GM19395 (cell line): Measurements from ENCODE around the gene MBD3L5.
"Not testable (repeated sequence)": the region's sequence is repeated elsewhere in the genome, so short reads cannot be mapped to it uniquely, and the experiment has no call there.

ENCODE experiments used
- ATAC-seq: cut with Tn5 transposase; IDR thresholded peaks from one replicate; pipeline ENCODE4 v1.9.1; 2021; ENCODE audit warnings: mild to moderate bottlenecking, moderate library complexity; ENCODE audit not compliant: unreplicated experiment

MBD3L5 gene

DNA sequence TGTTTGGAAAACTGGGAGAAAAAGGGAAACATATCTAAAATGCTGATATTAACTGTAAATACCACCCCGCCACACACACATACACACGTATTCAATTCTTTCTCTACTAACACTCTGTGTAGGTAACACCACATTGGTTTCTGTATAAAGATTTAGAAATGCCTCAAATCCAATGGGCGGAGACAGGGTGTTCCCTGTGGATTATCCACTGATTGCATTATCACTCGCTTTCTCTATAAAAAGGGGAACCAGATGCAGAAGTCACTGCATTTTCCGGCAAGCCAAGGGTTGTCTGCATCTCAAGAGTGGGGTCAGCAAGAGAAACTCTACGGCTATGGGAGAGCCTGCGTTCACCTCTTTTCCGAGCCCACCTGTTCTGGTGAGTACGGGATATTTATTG is at the start of gene MBD3L5:
MBD3L5 (plus strand) TSS at position 301 of the 400 bp plus-strand sequence; CDS start at position 335, 34 bp downstream.
- not testable (repeated sequence) for ATAC-seq

DNA sequence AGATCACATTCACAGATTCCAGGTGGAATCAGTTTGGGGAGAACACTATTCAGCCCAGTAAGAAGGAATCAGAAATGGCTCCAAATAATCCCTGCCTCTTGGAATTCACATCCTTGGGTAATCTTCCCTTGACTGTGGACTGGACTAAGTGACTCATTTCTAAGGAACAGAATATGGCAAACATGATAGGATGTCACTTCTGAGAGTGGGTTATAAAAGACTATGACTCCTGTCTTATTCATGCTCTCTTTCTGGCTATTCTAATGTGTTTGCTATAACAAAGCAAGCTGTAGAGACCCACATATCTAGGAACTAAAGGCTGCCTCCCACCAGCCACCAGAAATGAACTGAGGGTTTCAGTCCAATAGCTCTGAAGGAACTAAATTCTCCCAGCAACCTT is 46.9 kb upstream of the MBD3L5 start:
- ATAC-seq = no peak

GRCh38 chr19:6987850-6988249 is 42.5 kb upstream of the MBD3L5 start:
- no peak for ATAC-seq

GRCh38 chr19:6988257-6988656 is 42.1 kb upstream of the MBD3L5 start:
- no peak for ATAC-seq

GRCh38 chr19:6995054-6995453 is 35.3 kb upstream of the MBD3L5 start:
- no peak for ATAC-seq

- ATAC-seq = no peak
Measured at GRCh38 chr19:6996810-6997209, 33.6 kb upstream of the MBD3L5 start.

DNA sequence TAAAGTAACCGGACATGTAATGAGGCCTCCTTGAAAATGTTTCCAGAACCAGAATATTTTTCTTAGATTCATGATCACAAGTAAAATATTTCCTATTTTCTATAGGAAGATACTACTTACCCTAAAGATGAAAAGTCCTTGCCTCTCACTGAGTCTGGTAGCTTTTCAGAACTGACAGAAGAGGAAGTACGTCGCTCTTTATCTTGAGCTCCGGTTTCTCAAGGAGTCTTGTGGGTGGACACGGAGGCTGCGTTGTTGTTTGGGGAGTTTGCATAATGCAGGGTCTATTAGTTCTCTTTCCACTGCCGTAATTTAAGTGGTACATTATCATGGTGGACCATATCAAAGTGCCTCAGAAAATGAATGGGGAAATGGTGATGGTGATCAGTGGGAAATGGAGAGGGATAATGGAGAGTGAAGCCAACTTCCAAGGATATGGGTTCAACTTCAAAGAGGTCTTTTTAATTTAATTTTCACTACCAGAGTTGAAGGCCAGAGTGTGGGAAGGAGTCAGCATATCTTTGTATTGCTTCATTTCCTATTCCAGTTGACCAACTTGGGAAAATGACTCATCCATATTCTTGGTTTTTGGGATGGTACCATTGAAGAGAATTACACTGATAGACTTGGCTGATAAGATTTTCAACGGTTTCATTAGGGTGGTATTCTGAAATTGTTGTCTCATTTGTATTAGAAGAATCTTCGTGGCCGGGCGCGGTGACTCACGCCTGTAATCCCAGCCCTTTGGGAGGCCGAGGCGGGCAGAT is 32.5 kb upstream of the MBD3L5 start:
- ATAC-seq = no peak

GRCh38 chr19:6999933-7000332 is 30.4 kb upstream of the MBD3L5 start:
- no peak for ATAC-seq

DNA sequence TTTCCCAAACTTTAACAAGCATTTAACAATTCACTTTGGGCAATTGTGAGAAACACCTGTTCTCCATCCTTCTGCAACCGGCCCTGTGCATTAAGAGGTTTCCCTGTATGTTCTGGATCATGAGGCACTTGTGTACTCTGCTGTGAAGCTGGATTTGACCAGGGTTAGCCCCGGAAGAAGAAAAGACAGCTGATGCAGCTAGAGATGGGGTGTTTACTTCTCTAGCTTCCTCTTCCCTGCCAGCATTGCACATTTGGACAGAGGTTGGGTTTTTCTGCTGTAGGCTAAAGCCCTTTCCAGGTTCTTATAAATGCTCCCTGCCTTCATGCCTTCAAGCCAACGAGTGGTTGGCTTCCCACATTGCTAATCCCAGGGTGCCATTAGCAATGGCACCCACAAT is 30.0 kb upstream of the MBD3L5 start:
- no peak for ATAC-seq

DNA sequence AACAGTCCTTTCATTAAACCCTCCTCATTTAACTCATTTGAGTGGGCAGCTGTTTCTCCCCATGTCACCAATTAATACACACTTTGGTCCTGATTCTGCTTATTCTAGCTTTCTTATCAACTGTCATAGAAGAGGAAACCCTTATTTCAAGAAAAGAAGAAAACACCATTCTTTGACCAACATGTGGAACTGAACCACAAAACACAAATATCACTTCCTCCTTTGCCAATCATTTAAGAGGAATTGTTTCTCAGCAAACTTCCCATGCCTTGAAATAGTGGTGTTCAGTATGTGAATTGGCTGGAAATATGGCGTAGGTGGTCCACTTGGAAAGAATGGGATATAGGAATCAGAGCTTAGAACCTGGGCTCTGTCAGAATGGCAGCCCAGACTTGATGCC is 29.6 kb upstream of the MBD3L5 start:
- ATAC-seq = no peak

GRCh38 chr19:7004313-7004931 is 26.0 kb upstream of the MBD3L5 start:
- no peak for ATAC-seq

GRCh38 chr19:7006135-7006704 is 24.2 kb upstream of the MBD3L5 start:
- no peak for ATAC-seq

DNA sequence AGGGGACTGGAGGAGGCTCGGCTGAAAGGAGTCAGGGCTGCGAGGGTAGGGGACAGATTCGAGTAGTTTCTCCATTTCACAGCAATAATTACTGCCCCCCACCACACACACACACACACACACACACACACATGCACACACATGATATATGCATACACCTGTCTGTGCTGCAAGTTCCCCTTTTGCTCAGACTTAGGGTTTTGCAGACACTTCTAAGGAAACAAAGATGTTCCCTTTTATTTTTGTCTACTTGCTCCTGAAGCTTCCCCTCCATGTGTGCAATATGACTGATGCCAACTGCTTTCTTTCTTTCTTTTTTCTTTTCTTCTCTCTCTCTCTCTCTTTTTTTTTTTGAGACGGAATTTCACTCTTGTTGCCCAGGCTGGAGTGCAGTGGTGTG is 22.5 kb upstream of the MBD3L5 start:
- ATAC-seq = no peak

GRCh38 chr19:7010722-7011593 is 19.4 kb upstream of the MBD3L5 start:
- no peak for ATAC-seq

- no peak for ATAC-seq
Measured at GRCh38 chr19:7013678-7014077, 16.7 kb upstream of the MBD3L5 start.

- no peak for ATAC-seq
Measured at GRCh38 chr19:7018828-7019227, 11.6 kb upstream of the MBD3L5 start.

DNA sequence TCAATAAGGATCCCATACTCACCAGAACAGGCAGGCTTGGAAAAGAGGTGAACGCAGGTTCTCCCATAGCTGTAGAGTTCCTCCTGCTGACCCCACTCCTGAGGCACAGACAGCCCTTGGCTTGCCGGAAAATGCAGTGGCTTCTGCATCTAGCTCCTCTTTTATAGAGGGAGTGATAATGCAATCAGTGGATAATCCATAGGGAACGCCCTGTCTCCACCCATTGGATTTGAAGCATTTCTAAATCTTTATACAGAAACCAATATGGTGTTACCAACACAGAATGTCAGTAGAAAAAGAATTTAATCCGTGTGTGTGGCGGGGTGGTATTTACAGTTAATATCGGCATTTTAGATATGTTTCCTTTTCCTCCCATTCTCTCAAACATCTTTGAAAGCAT is 9.0 kb upstream of the MBD3L5 start, which contains the start of gene MBD3L2B:
MBD3L2B (minus strand) TSS at position 101 of the 400 bp plus-strand sequence; CDS start at position 67, 34 bp downstream.
- ATAC-seq = not testable (repeated sequence)

- ATAC-seq = not testable (repeated sequence)
Measured at GRCh38 chr19:7028790-7029189, 1.6 kb upstream of the MBD3L5 start.

DNA sequence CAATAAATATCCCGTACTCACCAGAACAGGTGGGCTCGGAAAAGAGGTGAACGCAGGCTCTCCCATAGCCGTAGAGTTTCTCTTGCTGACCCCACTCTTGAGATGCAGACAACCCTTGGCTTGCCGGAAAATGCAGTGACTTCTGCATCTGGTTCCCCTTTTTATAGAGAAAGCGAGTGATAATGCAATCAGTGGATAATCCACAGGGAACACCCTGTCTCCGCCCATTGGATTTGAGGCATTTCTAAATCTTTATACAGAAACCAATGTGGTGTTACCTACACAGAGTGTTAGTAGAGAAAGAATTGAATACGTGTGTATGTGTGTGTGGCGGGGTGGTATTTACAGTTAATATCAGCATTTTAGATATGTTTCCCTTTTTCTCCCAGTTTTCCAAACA is 9.7 kb downstream of the MBD3L5 start, which contains the start of gene MBD3L4:
MBD3L4 (minus strand) TSS at position 101 of the 400 bp plus-strand sequence; CDS start at position 66, 35 bp downstream.
- not testable (repeated sequence) for ATAC-seq

- ATAC-seq = not testable (repeated sequence)
Measured at GRCh38 chr19:7041563-7041962, 11.2 kb downstream of the MBD3L5 start.

- ATAC-seq = not testable (repeated sequence)
Measured at GRCh38 chr19:7049021-7049420, 18.6 kb downstream of the MBD3L5 start, which contains the start of gene MBD3L2. MBD3L2 (plus strand) TSS chr19:7049321; CDS start chr19:7049374, 53 bp downstream.
